GM23338 (cell line): ENCODE results near the gene MAST4. TPM values are rescaled to one million over a fixed set of nuclear protein-coding genes. Genes with fewer than 3 reads are reported as not detected.

Experiments used
- ATAC-seq: fragments of 200-7000 bp; cut with Tn5 transposase; 3 replicates; pipeline ENCODE4 v1.9.1; 2020
- DNase-seq: peaks from one replicate; pipeline ENCODE4 v3.0.0-alpha.2; 2015; ENCODE audit warnings: low spot score
- H2AFZ ChIP-seq: fragments of 200-600 bp; sonication (generic); 2 replicates; pipeline ENCODE4 v1.8.0; 2016; ENCODE audit warnings: antibody characterized with exemption, mild to moderate bottlenecking, moderate library complexity
- H3F3A ChIP-seq: fragments of 200-600 bp; sonication (generic); replicated peaks from 2 replicates; pipeline ENCODE4 v1.8.0; 2017; ENCODE audit warnings: antibody characterized with exemption, mixed run types, low read depth
- H3K27ac ChIP-seq: fragments of 200-600 bp; sonication (generic); 2 replicates; pipeline ENCODE4 v1.6.1; 2016; ENCODE audit warnings: low read depth
- H3K27me3 ChIP-seq: fragments of 200-600 bp; sonication (generic); 2 replicates; pipeline ENCODE4 v1.8.0; 2016; ENCODE audit warnings: mild to moderate bottlenecking, mixed run types, moderate library complexity; ENCODE audit not compliant: insufficient read depth
- H3K36me3 ChIP-seq: fragments of 200-600 bp; sonication (generic); 2 replicates; pipeline ENCODE4 v1.8.0; 2016; ENCODE audit warnings: mild to moderate bottlenecking; ENCODE audit not compliant: insufficient read depth
- H3K4me1 ChIP-seq: fragments of 200-600 bp; sonication (generic); 2 replicates; pipeline ENCODE4 v1.8.0; 2016; ENCODE audit warnings: mild to moderate bottlenecking, moderate library complexity; ENCODE audit not compliant: insufficient read depth
- H3K4me2 ChIP-seq: fragments of 200-600 bp; sonication (generic); 2 replicates; pipeline ENCODE4 v1.7.1; 2017; ENCODE audit warnings: mixed run types
- H3K4me3 ChIP-seq: fragments of 200-600 bp; sonication (generic); 2 replicates; pipeline ENCODE4 v1.6.1; 2016; ENCODE audit warnings: mixed run types
- H3K79me2 ChIP-seq: fragments of 200-600 bp; sonication (generic); replicated peaks from 2 replicates; pipeline ENCODE4 v1.8.0; 2017; ENCODE audit warnings: mild to moderate bottlenecking; ENCODE audit not compliant: insufficient read depth
- H3K9me2 ChIP-seq: fragments of 200-600 bp; sonication (generic); 2 replicates; pipeline ENCODE4 v1.8.0; 2017; ENCODE audit not compliant: insufficient read depth
- H4K20me1 ChIP-seq: fragments of 200-600 bp; sonication (generic); replicated peaks from 2 replicates; pipeline ENCODE4 v1.8.0; 2017; ENCODE audit warnings: mild to moderate bottlenecking; ENCODE audit not compliant: insufficient read depth
- H3K27ac Mint-ChIP-seq: 2 replicates; pipeline ENCODE4 v1.8.0; 2020; ENCODE audit warnings: inconsistent platforms, mild to moderate bottlenecking, moderate library complexity, mixed read lengths
- H3K27me3 Mint-ChIP-seq: 3 replicates; pipeline ENCODE4 v1.8.0; 2022; ENCODE audit warnings: low read depth, mild to moderate bottlenecking, moderate library complexity, mixed read lengths, inconsistent platforms; ENCODE audit not compliant: insufficient read depth, poor library complexity
- H3K36me3 Mint-ChIP-seq: 3 replicates; pipeline ENCODE4 v1.8.0; 2021; ENCODE audit warnings: low read depth, mild to moderate bottlenecking, inconsistent platforms, moderate library complexity, mixed read lengths
- H3K4me1 Mint-ChIP-seq: 3 replicates; pipeline ENCODE4 v1.8.0; 2020; ENCODE audit warnings: mild to moderate bottlenecking, inconsistent platforms, mixed read lengths
- H3K4me3 Mint-ChIP-seq: 3 replicates; pipeline ENCODE4 v1.8.0; 2021; ENCODE audit warnings: moderate library complexity, mild to moderate bottlenecking, inconsistent platforms, mixed read lengths
- H3K9me3 Mint-ChIP-seq: 3 replicates; pipeline ENCODE4 v1.8.0; 2020; ENCODE audit warnings: moderate library complexity, mild to moderate bottlenecking, inconsistent platforms, mixed read lengths
- CREB1 ChIP-seq: fragments of 250-450 bp; sonication (Bioruptor Pico); IDR thresholded peaks from 2 replicates; pipeline ENCODE4 v1.5.0; 2020; ENCODE audit warnings: low read depth, mild to moderate bottlenecking, moderate library complexity
- CTCF ChIP-seq, 2 experiments: fragments of 200-600 bp in 1 of 2; sonication (generic) in 1 of 2; conservative IDR thresholded peaks; 2 replicates each; pipeline versions ENCODE4 v1.5.1 to v1.6.1; 2016 to 2017; ENCODE audit warnings: antibody characterized with exemption in 2 of 2, low read depth in 2 of 2, mild to moderate bottlenecking in 2 of 2, moderate library complexity in 1 of 2
- ETS1 ChIP-seq: IDR thresholded peaks from 2 replicates; pipeline ENCODE4 v1.6.1; 2016; ENCODE audit warnings: antibody characterized with exemption
- EZH2 ChIP-seq: fragments of 200-600 bp; sonication (generic); IDR thresholded peaks from one replicate; pipeline ENCODE4 v1.8.0; 2017; ENCODE audit warnings: antibody characterized with exemption, mild to moderate bottlenecking, low read depth; ENCODE audit not compliant: unreplicated experiment
- EZH2phosphoT487 ChIP-seq: fragments of 200-600 bp; sonication (generic); IDR thresholded peaks from one replicate; pipeline ENCODE4 v1.8.1; 2018; ENCODE audit warnings: antibody characterized with exemption; ENCODE audit not compliant: unreplicated experiment
- JUNB ChIP-seq: IDR thresholded peaks from one replicate; pipeline ENCODE4 v1.6.1; 2016; ENCODE audit warnings: antibody characterized with exemption; ENCODE audit not compliant: unreplicated experiment
- NANOG ChIP-seq: IDR thresholded peaks from 2 replicates; pipeline ENCODE4 v1.6.1; 2016; ENCODE audit warnings: antibody characterized with exemption, borderline replicate concordance
- POLR2AphosphoS5 ChIP-seq: IDR thresholded peaks from 2 replicates; pipeline ENCODE4 v1.6.1; 2016; ENCODE audit warnings: antibody characterized with exemption, low read depth
- REST ChIP-seq: IDR thresholded peaks from one replicate; pipeline ENCODE4 v1.6.1; 2018; ENCODE audit warnings: antibody characterized with exemption; ENCODE audit not compliant: unreplicated experiment
- STAT1 ChIP-seq: IDR thresholded peaks from one replicate; pipeline ENCODE4 v1.6.1; 2016; ENCODE audit warnings: antibody characterized with exemption; ENCODE audit not compliant: unreplicated experiment
- ZNF114 ChIP-seq: fragments of 250-450 bp; sonication (Bioruptor Pico); IDR thresholded peaks from 2 replicates; pipeline ENCODE4 v1.5.0; 2020; ENCODE audit warnings: mild to moderate bottlenecking, moderate library complexity
- ZNF331 ChIP-seq: fragments of 250-450 bp; sonication (Bioruptor Pico); IDR thresholded peaks from 2 replicates; pipeline ENCODE4 v1.5.0; 2020; ENCODE audit warnings: low read depth, mild to moderate bottlenecking, moderate library complexity
- ZNF462 ChIP-seq: fragments of 250-450 bp; sonication (Bioruptor Pico); IDR thresholded peaks from 2 replicates; pipeline ENCODE4 v1.5.0; 2020; ENCODE audit warnings: mild to moderate bottlenecking, moderate library complexity
- polyA plus RNA-seq: library from polyadenylated mRNA; unstranded; fragments of >200 nt; fragmentation: Nextera tagmentation; extraction: Ambion mirVana; gene quantifications from 2 replicates; pipeline ENCODE4 v1.2.1, GENCODE V29; 2016
- total RNA-seq: library from RNA; depleted of rRNA; stranded (reverse); fragments of >200 nt; shearing (Covaris generic); gene quantifications from 2 replicates; pipeline ENCODE4 v1.2.3, GENCODE V29; 2014

The MAST4 gene
- total and polyA plus RNA-seq, 2 experiments from 2014 or later = 3.6 to 8.5 TPM

GRCh38 chr5:66985417-66985816 lies 389.2 kb downstream of the MAST4 start:
- H3K4me3 ChIP-seq = no peak overlapping the region
- no peak overlapping the region for H3K27ac ChIP-seq
- H3K79me2 ChIP-seq = no peaks in the 10 kb centered on the region
- no peaks in the 10 kb centered on the region for H3K36me3 ChIP-seq
- H2AFZ ChIP-seq = no peak overlapping the region
- no peak for ATAC-seq
- no peaks in the 10 kb centered on the region for H3K27me3 Mint-ChIP-seq
- H3K4me1 Mint-ChIP-seq = peaks cover 43% of the 10 kb centered on the region
- no peaks in the 10 kb centered on the region for H3K9me3 Mint-ChIP-seq
- peaks cover 10% of the 10 kb centered on the region; the same call in 1 of the 2 replicates for H3K4me1 ChIP-seq
- no peak overlapping the region for H3K4me2 ChIP-seq
- no peak overlapping the region for H3K4me3 Mint-ChIP-seq
- H3K9me2 ChIP-seq = no peaks in the 10 kb centered on the region
- TF ChIP-seq ETS1 (no peak), JUNB (no peak), ZNF114 (CRISPR knock-in tag) (no peak), NANOG (no peak), ZNF331 (CRISPR knock-in tag) (no peak), EZH2 (no peak), CTCF (conservative IDR thresholded peaks at IDR 0.05; ENCODE audit: low read depth in 2 of 2) (no peak), EZH2phosphoT487 (no peak), REST (no peak), POLR2AphosphoS5 (no peak), STAT1 (no peak), CREB1 (CRISPR knock-in tag) (no peak), ZNF462 (no peak)
- H3K27ac Mint-ChIP-seq = no peak overlapping the region
- no peaks in the 10 kb centered on the region for H4K20me1 ChIP-seq
- no peaks in the 10 kb centered on the region for H3K27me3 ChIP-seq
- no peak for DNase-seq
- no peaks in the 10 kb centered on the region for H3K36me3 Mint-ChIP-seq
- no peaks in the 10 kb centered on the region for H3F3A ChIP-seq
